Activated naive CD8-positive, alpha-beta T cell (primary cell): ENCODE results near the gene KCNQ1.

Source experiments
- H3K27ac Mint-ChIP-seq: one replicate; pipeline ENCODE4 v1.8.0; 2021; ENCODE audit warnings: mixed read lengths
- H3K27me3 Mint-ChIP-seq: one replicate; pipeline ENCODE4 v1.8.0; 2021; ENCODE audit warnings: mixed read lengths
- H3K36me3 Mint-ChIP-seq: one replicate; pipeline ENCODE4 v1.8.0; 2021; ENCODE audit warnings: mixed read lengths
- H3K4me1 Mint-ChIP-seq: one replicate; pipeline ENCODE4 v1.8.0; 2021; ENCODE audit warnings: low read depth, mixed read lengths
- H3K4me3 Mint-ChIP-seq: one replicate; pipeline ENCODE4 v1.8.0; 2021; ENCODE audit warnings: mild to moderate bottlenecking, mixed read lengths
- H3K9me3 Mint-ChIP-seq: one replicate; pipeline ENCODE4 v1.8.0; 2021; ENCODE audit warnings: low read depth, mixed read lengths

Gene KCNQ1

GRCh38 chr11:2865922-2866577 lies 421.2 kb downstream of the KCNQ1 start:
- Mint-ChIP-seq H3K4me1 (peaks cover 12% of the 10 kb centered on the region), H3K36me3 (peaks cover 2% of the 10 kb centered on the region), H3K4me3 (no peak overlapping the region), H3K27me3 (peaks cover 19% of the 10 kb centered on the region), H3K9me3 (no peaks in the 10 kb centered on the region), H3K27ac (no peak overlapping the region)

DNA sequence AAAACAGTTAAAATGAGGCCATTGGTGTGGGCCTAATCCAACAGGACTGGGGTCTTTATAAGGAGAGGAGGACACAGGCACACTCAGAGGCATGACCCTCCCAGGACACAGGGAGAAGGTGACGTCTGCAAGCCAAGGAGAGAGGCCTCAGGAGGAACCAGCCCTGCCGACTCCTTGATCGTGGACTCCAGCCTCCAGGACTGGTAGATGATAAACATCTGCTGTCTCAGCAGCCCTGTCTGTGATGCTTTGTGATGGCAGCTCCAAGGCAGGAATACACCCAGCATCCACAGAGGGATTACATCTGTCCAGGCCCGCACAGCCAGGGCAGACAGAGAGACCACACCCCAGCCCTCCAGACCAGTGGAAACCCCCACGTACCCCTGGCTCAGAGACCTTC lies 422.3 kb downstream of the KCNQ1 start:
- H3K36me3 Mint-ChIP-seq: peaks cover 2% of the 10 kb centered on the region
- no peak overlapping the region for H3K4me3 Mint-ChIP-seq
- peaks cover 12% of the 10 kb centered on the region for H3K4me1 Mint-ChIP-seq
- H3K27me3 Mint-ChIP-seq: peaks cover 19% of the 10 kb centered on the region
- no peak overlapping the region for H3K27ac Mint-ChIP-seq
- no peaks in the 10 kb centered on the region for H3K9me3 Mint-ChIP-seq

- Mint-ChIP-seq H3K9me3 (no peaks in the 10 kb centered on the region), H3K4me3 (no peak overlapping the region), H3K27me3 (peaks cover 19% of the 10 kb centered on the region), H3K27ac (no peak overlapping the region), H3K36me3 (peaks cover 2% of the 10 kb centered on the region), H3K4me1 (peaks cover 12% of the 10 kb centered on the region)
Observed at GRCh38 chr11:2867722-2868505, 423.1 kb downstream of the KCNQ1 start.

DNA sequence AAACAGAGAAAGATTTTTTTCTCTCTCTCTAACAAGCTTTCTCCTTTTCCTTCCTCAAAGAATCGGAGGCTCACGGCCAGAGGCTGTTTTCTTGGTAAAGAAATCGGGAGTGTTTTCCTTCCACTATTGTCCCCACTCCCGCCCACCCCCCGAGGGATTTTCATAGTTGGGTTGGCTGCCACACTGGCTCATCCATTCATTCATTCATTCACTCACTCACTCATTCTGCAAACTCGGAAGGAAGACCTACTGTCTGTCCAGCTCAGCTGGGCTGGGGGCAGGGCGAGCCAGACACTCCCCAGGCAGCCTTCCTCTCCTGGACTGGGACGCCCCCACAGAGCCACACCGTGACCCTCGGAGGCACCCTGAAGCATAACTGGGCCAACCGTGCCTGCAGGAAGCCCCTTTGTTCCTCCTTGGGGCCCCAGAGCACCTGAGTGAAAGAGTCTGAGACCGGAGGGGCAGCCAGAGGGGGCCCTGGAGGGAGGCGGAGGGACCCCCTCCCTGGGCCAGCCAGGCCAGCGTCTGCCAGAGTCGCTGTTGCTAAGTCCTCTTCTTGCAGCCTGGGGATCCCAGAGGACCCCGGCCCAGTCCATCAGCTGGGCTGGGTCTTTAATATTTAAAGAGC lies 423.8 kb downstream of the KCNQ1 start:
- H3K4me3 Mint-ChIP-seq: no peak overlapping the region
- no peak overlapping the region for H3K27ac Mint-ChIP-seq
- H3K36me3 Mint-ChIP-seq: peaks cover 2% of the 10 kb centered on the region
- H3K4me1 Mint-ChIP-seq: peaks cover 12% of the 10 kb centered on the region
- H3K9me3 Mint-ChIP-seq: no peaks in the 10 kb centered on the region
- H3K27me3 Mint-ChIP-seq: peaks cover 19% of the 10 kb centered on the region

DNA sequence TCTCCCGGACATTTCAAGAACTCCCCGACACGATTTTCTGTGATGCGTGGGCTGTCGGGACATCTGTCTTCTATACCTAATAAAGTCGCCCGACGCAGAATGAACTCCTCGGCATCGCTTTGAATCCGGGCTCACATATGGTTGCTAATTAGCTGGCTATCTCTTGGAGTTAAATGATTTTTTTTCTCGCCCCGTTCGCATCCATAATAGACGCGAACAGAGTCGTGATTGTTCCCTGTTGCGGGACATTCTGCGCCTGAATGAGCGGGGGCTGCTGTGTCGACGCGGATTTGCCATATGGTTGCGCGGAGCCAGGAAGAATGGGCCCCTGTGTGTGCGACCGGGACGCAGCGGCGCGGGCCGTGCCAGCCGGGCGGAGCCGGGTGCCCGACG lies 424.3 kb downstream of the KCNQ1 start:
- H3K4me3 Mint-ChIP-seq: no peak overlapping the region
- peaks cover 2% of the 10 kb centered on the region for H3K36me3 Mint-ChIP-seq
- H3K27me3 Mint-ChIP-seq: peaks cover 17% of the 10 kb centered on the region
- no peaks in the 10 kb centered on the region for H3K9me3 Mint-ChIP-seq
- H3K27ac Mint-ChIP-seq: no peak overlapping the region
- peaks cover 12% of the 10 kb centered on the region for H3K4me1 Mint-ChIP-seq

DNA sequence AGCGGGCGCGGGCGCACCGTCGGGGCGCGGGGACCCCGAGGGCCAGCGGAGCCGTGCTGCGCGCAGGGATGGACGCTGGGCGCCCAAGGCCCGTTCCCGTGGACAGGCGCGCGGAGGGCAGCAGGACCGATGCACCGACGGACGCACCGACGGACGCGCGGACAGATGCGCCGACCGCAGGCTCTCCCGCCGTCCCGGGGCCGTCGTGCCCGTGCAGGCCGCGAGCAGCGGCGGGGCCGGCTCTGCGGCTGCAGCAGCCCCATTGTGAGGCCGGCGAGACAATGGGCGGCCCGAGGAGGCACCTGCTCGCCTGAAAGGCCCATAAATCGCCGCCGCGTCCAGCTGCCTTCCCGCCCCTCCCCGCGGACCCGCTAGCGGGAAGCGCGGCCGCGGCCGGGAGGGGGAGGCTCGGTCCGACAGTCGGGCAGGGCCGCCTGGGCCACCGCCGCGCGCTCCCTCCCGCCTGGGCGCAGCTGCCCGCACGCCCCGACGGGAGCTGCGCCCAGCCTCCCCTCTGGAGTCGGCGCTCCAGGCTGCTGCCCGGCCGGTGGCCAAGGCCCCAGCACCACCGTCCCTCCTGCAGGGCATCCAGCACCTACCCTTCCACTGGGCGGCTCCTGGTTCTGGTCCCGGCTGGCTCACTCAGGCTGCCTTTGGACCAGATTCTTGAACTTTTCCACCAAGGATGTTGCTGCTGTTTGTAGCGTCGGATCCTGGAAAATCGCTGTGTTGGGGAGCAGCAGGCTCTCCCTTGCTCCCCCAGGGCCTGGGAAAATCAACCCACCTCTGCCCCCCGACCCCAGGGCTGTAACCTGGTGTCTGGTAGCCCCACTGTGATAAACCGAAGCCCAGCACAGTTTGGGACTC lies 425.0 kb downstream of the KCNQ1 start:
- no peak overlapping the region for H3K4me3 Mint-ChIP-seq
- H3K27me3 Mint-ChIP-seq: peaks cover 15% of the 10 kb centered on the region
- H3K9me3 Mint-ChIP-seq: no peaks in the 10 kb centered on the region
- H3K27ac Mint-ChIP-seq: no peak overlapping the region
- peaks cover 2% of the 10 kb centered on the region for H3K36me3 Mint-ChIP-seq
- H3K4me1 Mint-ChIP-seq: peaks cover 10% of the 10 kb centered on the region

GRCh38 chr11:2870460-2870859 lies 425.7 kb downstream of the KCNQ1 start:
- H3K4me1 Mint-ChIP-seq: peaks cover 10% of the 10 kb centered on the region

GRCh38 chr11:2870969-2871680 lies 426.3 kb downstream of the KCNQ1 start:
- Mint-ChIP-seq H3K4me1 (peaks cover 10% of the 10 kb centered on the region), H3K36me3 (peaks cover 2% of the 10 kb centered on the region), H3K27me3 (peaks cover 12% of the 10 kb centered on the region), H3K9me3 (no peaks in the 10 kb centered on the region), H3K4me3 (no peak overlapping the region), H3K27ac (no peak overlapping the region)

More at GRCh38 chr11:2870460-2870859, 425.7 kb downstream of the KCNQ1 start:
- Mint-ChIP-seq H3K27me3 (peaks cover 10% of the 10 kb centered on the region), H3K36me3 (peaks cover 2% of the 10 kb centered on the region), H3K4me3 (no peak overlapping the region), H3K9me3 (no peaks in the 10 kb centered on the region), H3K27ac (no peak overlapping the region)

GRCh38 chr11:2874963-2875362 lies 430.2 kb downstream of the KCNQ1 start:
- H3K27ac Mint-ChIP-seq: no peak overlapping the region
- H3K4me1 Mint-ChIP-seq: no peaks in the 10 kb centered on the region
- peaks cover 4% of the 10 kb centered on the region for H3K27me3 Mint-ChIP-seq
- no peaks in the 10 kb centered on the region for H3K9me3 Mint-ChIP-seq
- H3K36me3 Mint-ChIP-seq: no peaks in the 10 kb centered on the region
- H3K4me3 Mint-ChIP-seq: no peak overlapping the region

GRCh38 chr11:2877474-2877873 lies 432.7 kb downstream of the KCNQ1 start:
- no peaks in the 10 kb centered on the region for H3K4me1 Mint-ChIP-seq
- H3K9me3 Mint-ChIP-seq: no peaks in the 10 kb centered on the region
- H3K27me3 Mint-ChIP-seq: peaks cover 2% of the 10 kb centered on the region
- no peaks in the 10 kb centered on the region for H3K36me3 Mint-ChIP-seq
- H3K27ac Mint-ChIP-seq: no peak overlapping the region
- H3K4me3 Mint-ChIP-seq: no peak overlapping the region

GRCh38 chr11:2878782-2879181 lies 434.0 kb downstream of the KCNQ1 start:
- peaks cover 2% of the 10 kb centered on the region for H3K27me3 Mint-ChIP-seq
- no peaks in the 10 kb centered on the region for H3K36me3 Mint-ChIP-seq
- no peak overlapping the region for H3K4me3 Mint-ChIP-seq
- peaks cover 4% of the 10 kb centered on the region for H3K4me1 Mint-ChIP-seq
- no peak overlapping the region for H3K27ac Mint-ChIP-seq
- H3K9me3 Mint-ChIP-seq: no peaks in the 10 kb centered on the region

DNA sequence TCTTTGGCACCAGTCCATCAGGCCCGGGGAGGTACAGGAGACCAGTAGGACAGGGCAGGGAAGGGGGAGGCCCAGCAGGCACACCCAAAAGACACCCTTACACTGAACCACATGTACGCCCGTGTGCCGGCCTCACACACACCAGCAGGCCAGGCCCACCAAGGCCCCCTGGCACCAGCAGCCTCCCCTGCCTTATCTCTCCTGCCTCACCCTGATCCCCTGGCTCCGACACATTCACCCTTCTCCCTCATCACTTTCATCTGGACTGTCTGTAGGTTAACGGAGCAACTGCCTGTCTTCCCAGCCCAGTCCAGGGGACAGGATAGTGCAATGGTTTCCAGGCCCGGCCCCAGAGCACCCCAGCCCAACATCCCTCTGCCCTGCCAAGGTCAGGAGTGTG lies 435.8 kb downstream of the KCNQ1 start:
- H3K4me1 Mint-ChIP-seq: peaks cover 6% of the 10 kb centered on the region
- peaks cover 2% of the 10 kb centered on the region for H3K27me3 Mint-ChIP-seq
- no peaks in the 10 kb centered on the region for H3K9me3 Mint-ChIP-seq
- H3K27ac Mint-ChIP-seq: no peak overlapping the region
- H3K36me3 Mint-ChIP-seq: no peaks in the 10 kb centered on the region
- H3K4me3 Mint-ChIP-seq: no peak overlapping the region

DNA sequence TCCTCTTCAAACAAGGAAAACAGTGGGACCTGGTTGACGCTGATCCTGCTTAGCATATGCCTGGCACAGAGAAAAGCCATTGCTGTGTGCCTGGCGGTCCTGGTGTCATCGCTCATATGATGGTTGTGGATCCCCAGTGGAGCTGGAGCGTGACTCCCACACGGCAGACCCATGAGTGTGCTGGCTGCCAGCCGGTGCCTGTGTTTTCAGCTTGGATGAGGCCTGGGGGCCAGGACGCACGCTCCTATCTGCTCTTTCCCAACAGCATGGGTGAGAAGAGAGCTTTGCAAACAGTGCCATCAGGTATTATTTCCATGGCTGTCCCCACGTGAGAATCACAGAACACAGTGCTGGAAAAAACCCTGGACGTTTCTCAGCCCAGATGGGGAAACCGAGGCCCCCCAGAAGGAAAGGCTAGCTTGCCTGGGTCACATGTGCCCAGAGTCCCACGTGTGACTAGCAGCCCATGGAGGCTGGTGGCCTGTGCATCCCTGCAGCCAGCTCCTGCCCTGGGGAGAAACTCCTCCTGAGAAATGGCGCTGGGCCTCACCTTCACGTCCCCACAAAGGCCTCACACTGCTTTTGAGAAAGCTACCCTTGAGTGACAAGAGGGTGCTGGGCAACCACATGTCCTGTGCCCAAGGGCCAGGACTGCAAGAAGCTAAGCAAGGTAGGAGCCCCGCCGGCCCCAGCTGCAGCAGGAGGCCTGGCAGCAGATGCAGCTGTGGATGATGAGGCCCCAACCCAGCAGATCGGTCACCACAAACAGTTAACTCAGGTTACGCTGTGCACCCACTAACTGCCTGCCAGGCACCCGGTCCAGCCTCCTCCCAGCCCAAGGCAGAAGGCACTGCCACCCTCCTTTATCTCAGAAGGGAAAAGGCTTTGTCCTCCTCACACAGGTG lies 436.5 kb downstream of the KCNQ1 start:
- Mint-ChIP-seq H3K36me3 (no peaks in the 10 kb centered on the region), H3K27ac (no peak overlapping the region), H3K4me3 (no peak overlapping the region), H3K9me3 (no peaks in the 10 kb centered on the region), H3K4me1 (peaks cover 6% of the 10 kb centered on the region), H3K27me3 (no peaks in the 10 kb centered on the region)
